Neutrophil (primary cell): ENCODE data around the gene RPL7A.
"Not testable (repeated sequence)": the region's sequence is repeated elsewhere in the genome, so short reads cannot be mapped to it uniquely, and the experiment has no call there.

ENCODE experiments used
- H3K27ac ChIP-seq: fragments of 200-600 bp; sonication (generic); 2 replicates; pipeline ENCODE4 v1.5.1; 2016; ENCODE audit warnings: mild to moderate bottlenecking, moderate library complexity
- H3K27me3 ChIP-seq: fragments of 200-600 bp; sonication (generic); 2 replicates; pipeline ENCODE4 v1.6.0; 2016; ENCODE audit warnings: mild to moderate bottlenecking
- H3K36me3 ChIP-seq: fragments of 200-600 bp; sonication (generic); 2 replicates; pipeline ENCODE4 v1.5.1; 2017
- H3K4me1 ChIP-seq, 2 experiments: fragments of 200-600 bp in 1 of 2; sonication (generic) in 1 of 2; 1 replicate in 1 of 2; 2 replicates in 1 of 2; pipeline versions ENCODE4 v1.5.1 to v1.6.1; 2013 to 2016; ENCODE audit warnings: low read depth in 1 of 2, low read length in 1 of 2, mild to moderate bottlenecking in 1 of 2, moderate library complexity in 1 of 2; ENCODE audit not compliant: control insufficient read depth in 1 of 2, insufficient read depth in 1 of 2
- H3K4me3 ChIP-seq, 2 experiments: fragments of 200-600 bp in 1 of 2; sonication (generic) in 1 of 2; 1 replicate in 1 of 2; 2 replicates in 1 of 2; pipeline ENCODE4 v1.5.1; 2013 to 2016; ENCODE audit warnings: low read depth in 1 of 2, low read length in 1 of 2, mild to moderate bottlenecking in 1 of 2, moderate library complexity in 1 of 2
- H3K9me3 ChIP-seq: fragments of 200-600 bp; sonication (generic); 2 replicates; pipeline ENCODE4 v1.5.1; 2016
- CTCF ChIP-seq: fragments of 200-600 bp; sonication (generic); IDR thresholded peaks from 2 replicates; pipeline ENCODE4 v1.5.1; 2016; ENCODE audit warnings: antibody characterized with exemption

RPL7A gene

GRCh38 chr9:133375116-133375723 lies 27.2 kb downstream of the RPL7A start:
- Histone ChIP-seq H3K4me1 (peaks cover 41 to 46% of the 10 kb centered on the region in 2 experiments), H3K27me3 (no peaks in the 10 kb centered on the region), H3K4me3 (peak overlapping the region; percentile 75 to 89), H3K9me3 (no peaks in the 10 kb centered on the region), H3K36me3 (peaks cover 7% of the 10 kb centered on the region), H3K27ac (peak overlapping the region; percentile 95)
- no peak for TF ChIP-seq CTCF

GRCh38 chr9:133375724-133376654 lies 28.0 kb downstream of the RPL7A start, which contains the start of the genes STKLD1 and SURF4:
Gene STKLD1 (plus strand): TSS chr9:133376366. CDS start chr9:133376474, 108 bp downstream.
Gene SURF4 (minus strand): TSS chr9:133376060. CDS start chr9:133375969, 91 bp downstream.
- H3K36me3 ChIP-seq = peaks cover 7% of the 10 kb centered on the region
- peak within 1 kb of the TSS; percentile 95 for H3K27ac ChIP-seq
- no peaks in the 10 kb centered on the region for H3K27me3 ChIP-seq
- peak within 1 kb of the TSS; percentile 75 to 89 for H3K4me3 ChIP-seq
- H3K9me3 ChIP-seq = no peaks in the 10 kb centered on the region
- H3K4me1 ChIP-seq = peaks cover 41 to 46% of the 10 kb centered on the region in 2 experiments
- TF ChIP-seq CTCF = peak; percentile 73

GRCh38 chr9:133377280-133377679 lies 29.3 kb downstream of the RPL7A start:
- H3K4me3 ChIP-seq, H3K27ac ChIP-seq, H3K9me3 ChIP-seq, H3K36me3 ChIP-seq, H3K27me3 ChIP-seq: not testable (repeated sequence)
- H3K4me1 ChIP-seq = peaks cover 31 to 37% of the 10 kb centered on the region in 2 experiments

- Histone ChIP-seq H3K27me3 (no peaks in the 10 kb centered on the region), H3K36me3 (peaks cover 6% of the 10 kb centered on the region), H3K9me3 (no peaks in the 10 kb centered on the region), H3K4me3 (no peak overlapping the region), H3K4me1 (peaks cover 31 to 37% of the 10 kb centered on the region in 2 experiments), H3K27ac (no peak overlapping the region)
- TF ChIP-seq CTCF = no peak
Observed at GRCh38 chr9:133377721-133378216, 29.8 kb downstream of the RPL7A start.

- no peak overlapping the region for H3K27ac ChIP-seq
- peaks cover 31 to 37% of the 10 kb centered on the region in 2 experiments for H3K4me1 ChIP-seq
- no peak for TF ChIP-seq CTCF
- H3K36me3 ChIP-seq = no peaks in the 10 kb centered on the region
- H3K4me3 ChIP-seq = no peak overlapping the region
- no peaks in the 10 kb centered on the region for H3K27me3 ChIP-seq
- no peaks in the 10 kb centered on the region for H3K9me3 ChIP-seq
Observed at GRCh38 chr9:133378408-133378962, 30.5 kb downstream of the RPL7A start.
